ES-I3 (cell line): ENCODE measurements around the gene NELFE.
"Not testable (repeated sequence)": the region's sequence is repeated elsewhere in the genome, so short reads cannot be mapped to it uniquely, and the experiment has no call there.

Experiments used
- H3K36me3 ChIP-seq: 2 replicates; pipeline ENCODE4 v1.6.1; 2013; ENCODE audit warnings: mild to moderate bottlenecking, low read length, control low read depth, moderate library complexity; ENCODE audit not compliant: insufficient read depth
- H3K4me1 ChIP-seq: 2 replicates; pipeline ENCODE4 v1.6.1; 2013; ENCODE audit warnings: mild to moderate bottlenecking, control low read depth, low read length; ENCODE audit not compliant: insufficient read depth
- H3K9ac ChIP-seq: 2 replicates; pipeline ENCODE4 v1.6.1; 2013; ENCODE audit warnings: low read depth, mild to moderate bottlenecking, low read length, moderate library complexity
- H3K9me3 ChIP-seq: 2 replicates; pipeline ENCODE4 v1.6.1; 2013; ENCODE audit warnings: mild to moderate bottlenecking, low read length, moderate library complexity; ENCODE audit not compliant: control insufficient read depth, insufficient read depth

Gene NELFE

DNA sequence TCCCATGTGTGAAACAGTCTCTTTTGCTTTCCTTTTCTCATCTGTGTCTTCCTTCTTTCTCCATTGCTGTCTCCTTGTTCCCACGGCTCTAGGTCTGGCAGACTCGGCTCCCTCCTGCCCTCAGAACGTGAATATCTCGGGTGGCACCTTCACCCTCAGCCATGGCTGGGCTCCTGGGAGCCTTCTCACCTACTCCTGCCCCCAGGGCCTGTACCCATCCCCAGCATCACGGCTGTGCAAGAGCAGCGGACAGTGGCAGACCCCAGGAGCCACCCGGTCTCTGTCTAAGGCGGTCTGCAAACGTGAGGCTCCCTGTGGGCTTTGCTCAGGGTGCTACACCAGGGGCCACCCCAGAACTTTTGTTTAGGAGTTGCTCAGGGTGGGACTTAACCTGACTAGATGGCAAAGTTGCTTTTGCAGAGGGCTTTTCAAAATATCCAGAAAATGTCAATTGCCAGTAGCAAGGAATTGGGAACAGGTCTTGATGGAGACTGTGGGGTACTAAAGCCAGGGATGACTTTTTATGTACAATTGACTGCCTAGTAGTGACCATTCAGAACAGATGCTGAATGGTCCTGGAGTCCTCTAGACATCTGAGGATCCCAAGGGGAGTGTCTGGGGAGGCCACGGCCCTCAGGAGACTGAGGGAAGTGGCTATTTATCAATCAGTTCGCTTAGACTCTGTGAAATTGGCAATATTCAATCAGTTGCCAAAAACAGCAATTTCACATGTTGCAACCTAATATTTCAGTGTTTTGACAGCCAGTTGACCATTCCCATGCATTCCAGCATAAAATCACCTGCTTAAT lies 30.7 kb downstream of the NELFE start:
- H3K4me1 ChIP-seq = no peaks in the 10 kb centered on the region
- H3K9ac ChIP-seq = no peak overlapping the region
- H3K36me3 ChIP-seq = no peaks in the 10 kb centered on the region
- no peaks in the 10 kb centered on the region for H3K9me3 ChIP-seq

DNA sequence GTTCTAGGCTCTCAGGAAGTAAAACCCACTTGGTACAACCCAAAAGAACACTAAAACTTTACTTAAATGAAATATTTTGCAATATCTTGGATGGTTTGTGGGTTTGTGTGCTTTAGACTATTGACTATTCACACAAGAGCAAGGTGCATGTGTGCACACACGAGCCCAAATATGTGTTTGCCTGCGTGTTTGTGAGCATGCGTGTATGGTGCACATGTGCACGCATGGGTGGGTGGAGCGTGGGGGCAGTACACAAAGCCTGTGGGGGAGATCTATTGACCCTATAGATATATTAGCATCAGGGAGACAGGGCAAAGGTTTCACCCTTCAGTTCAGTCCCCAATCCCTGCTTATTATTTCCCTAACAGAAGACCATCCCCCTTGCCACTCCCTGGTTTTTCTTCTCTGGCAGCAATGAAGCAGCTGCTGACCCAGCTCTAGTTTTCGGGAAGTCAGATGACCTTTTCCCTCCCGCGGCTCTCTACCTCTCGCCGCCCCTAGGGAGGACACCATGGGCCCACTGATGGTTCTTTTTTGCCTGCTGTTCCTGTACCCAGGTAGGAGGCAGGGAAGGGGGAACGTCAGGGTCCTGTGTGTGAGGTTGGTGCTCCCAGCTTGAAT lies 31.4 kb downstream of the NELFE start, which contains the start of gene C2:
Gene C2 (plus strand): TSS at position 476 of the 621 bp plus-strand sequence. CDS start 36 bp downstream, at position 512.
- no peaks in the 10 kb centered on the region for H3K9me3 ChIP-seq
- no peak within 1 kb of the TSS for H3K9ac ChIP-seq
- no peaks in the 10 kb centered on the region for H3K36me3 ChIP-seq
- no peaks in the 10 kb centered on the region for H3K4me1 ChIP-seq

DNA sequence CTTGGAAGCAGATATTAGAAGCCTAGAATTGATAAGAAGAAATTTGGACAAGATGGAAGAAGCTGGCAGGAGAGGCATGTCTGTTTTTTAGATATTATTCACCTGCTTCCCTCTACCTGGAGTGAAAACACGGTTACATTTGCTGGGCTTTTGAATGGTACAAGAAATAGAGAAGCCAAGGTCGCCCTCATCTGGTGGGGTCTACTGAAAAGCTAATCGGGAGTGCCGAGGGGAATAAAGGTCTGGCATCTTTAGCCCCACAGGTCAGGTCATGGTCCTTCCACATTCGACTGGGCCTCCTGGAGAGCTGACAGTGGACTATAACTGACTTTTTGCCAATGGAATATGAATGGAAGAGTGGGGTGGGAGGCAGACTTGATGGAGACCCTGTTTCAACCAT lies 35.8 kb downstream of the NELFE start:
- H3K36me3 ChIP-seq = no peaks in the 10 kb centered on the region
- H3K9ac ChIP-seq = no peak overlapping the region
- H3K9me3 ChIP-seq = no peaks in the 10 kb centered on the region
- H3K4me1 ChIP-seq = no peaks in the 10 kb centered on the region

DNA sequence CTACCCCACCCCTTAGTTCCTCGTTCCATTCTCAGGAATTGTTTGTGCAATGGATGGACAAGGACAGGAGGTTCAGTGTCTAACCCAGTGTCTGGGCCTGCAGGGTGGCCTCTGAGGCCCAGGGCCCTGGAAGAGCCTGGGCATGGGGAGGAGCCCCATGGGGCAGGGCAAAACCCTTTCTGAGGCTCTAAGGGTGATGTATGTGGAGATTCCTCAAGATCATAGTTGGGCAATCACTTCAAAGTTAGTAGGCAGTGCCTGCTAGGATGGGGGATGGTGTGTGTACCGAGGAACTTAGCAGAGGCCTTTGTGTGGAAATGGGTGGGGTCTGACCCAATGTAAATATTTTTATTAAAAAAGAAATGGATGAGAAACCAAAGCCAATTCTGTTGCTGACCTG lies 38.0 kb downstream of the NELFE start:
- Histone ChIP-seq H3K9ac (no peak overlapping the region), H3K9me3 (no peaks in the 10 kb centered on the region), H3K4me1 (no peaks in the 10 kb centered on the region), H3K36me3 (no peaks in the 10 kb centered on the region)

DNA sequence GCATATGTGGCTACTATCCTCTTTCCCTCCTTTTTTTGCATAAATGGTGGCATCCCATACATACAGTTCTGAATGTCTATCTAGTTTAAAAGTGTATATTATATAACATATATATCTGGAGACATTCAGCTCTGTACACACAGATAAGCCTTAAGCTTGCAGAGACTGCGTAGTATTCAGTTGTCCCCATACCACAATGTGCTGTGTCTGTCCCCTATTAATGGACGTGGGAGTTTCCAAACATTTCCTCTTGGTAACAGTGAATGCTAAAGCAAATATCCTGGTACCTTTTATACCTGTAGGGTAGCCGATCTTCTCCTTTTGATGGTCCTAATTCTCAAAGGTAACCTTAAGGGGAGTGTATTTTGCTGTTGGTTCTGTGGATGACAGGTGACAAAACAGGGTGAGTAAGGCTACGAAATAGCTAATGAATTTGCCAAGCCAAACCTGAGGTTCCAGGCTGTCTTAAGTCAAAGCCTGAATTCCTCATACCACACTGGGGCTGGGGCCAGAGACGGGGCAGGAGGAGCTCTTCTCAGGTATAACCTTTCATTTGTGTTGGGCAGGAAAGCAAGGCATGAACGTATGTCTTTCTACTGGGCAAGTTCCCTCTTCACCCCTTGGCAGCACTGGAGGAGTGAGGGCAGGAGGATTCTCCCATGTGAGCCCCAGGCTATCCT lies 39.0 kb downstream of the NELFE start:
- Histone ChIP-seq H3K4me1 (no peaks in the 10 kb centered on the region), H3K9ac (no peak overlapping the region), H3K9me3 (no peaks in the 10 kb centered on the region), H3K36me3 (no peaks in the 10 kb centered on the region)

DNA sequence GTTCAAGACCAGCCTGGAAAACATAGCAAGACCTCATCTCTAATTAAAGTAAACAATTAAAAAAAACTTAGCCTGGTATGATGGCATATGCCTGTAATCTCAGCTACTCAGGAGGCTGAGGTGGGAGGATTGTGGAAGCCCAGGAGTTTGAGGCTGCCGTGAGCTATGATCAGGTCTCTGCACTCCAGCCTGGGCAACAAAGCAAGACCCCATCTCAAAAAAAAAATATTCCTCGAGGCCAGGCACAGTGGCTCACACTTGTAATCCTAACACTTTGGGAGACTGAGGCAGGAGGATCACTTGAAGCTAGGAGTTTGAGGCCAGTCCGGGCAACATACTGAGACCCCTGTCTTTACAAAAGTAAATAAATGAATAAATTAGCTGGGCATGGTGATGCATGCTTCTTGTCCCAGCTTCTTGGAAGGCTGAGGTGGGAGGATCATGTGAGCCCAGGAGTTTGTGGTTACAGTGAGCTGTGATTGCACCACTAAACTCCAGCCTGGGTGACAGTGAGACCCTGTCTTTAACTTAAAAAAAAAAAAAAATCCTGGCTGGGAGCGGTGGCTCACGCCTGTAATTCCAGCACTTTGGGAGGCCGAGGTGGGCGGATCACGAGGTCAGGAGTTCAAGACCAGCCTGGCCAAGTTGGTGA lies 40.6 kb downstream of the NELFE start:
- Histone ChIP-seq H3K4me1 (no peaks in the 10 kb centered on the region), H3K9me3 (no peaks in the 10 kb centered on the region), H3K36me3 (no peaks in the 10 kb centered on the region), H3K9ac (no peak overlapping the region)

DNA sequence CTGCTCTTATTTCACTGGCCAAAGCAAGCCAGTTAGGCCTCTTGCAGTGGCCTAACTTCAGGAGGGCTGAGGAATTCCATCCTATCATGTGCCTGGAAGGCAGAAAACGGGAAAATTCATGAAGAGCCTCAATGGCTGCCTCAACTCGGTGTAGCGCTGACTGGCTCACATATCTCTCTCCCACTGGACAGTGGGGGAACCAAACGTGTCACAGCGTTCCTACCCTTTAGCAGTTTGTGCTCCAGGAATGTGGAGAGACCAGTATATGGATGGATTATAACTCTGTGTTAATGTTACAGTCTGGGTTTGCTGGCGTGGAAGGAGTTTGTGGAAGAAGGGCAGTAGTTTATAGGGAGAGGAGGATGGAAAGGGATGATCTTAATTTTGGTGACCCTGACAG lies 43.0 kb downstream of the NELFE start:
- Histone ChIP-seq H3K9me3 (no peaks in the 10 kb centered on the region), H3K36me3 (no peaks in the 10 kb centered on the region), H3K4me1 (no peaks in the 10 kb centered on the region), H3K9ac (no peak overlapping the region)

DNA sequence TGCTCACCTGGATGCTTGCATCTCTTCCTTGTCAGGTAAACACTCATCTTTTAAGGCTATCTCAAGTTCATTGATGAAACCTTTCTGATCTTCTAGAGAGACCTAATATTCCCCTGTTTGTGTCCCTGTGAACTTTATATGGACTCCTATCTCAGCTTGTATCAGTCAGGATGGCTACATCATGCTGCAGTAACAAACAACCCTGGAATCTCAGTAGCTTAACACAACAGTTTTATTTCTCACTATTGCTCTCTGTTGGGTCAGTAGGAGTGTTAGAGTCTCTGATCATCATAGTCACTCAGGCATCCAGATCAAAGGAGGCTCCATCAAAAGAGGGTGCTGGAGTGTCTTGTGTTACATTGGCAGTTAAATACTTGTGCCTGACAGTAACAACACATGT lies 43.4 kb downstream of the NELFE start:
- no peak overlapping the region for H3K9ac ChIP-seq
- no peaks in the 10 kb centered on the region for H3K4me1 ChIP-seq
- no peaks in the 10 kb centered on the region for H3K36me3 ChIP-seq
- no peaks in the 10 kb centered on the region for H3K9me3 ChIP-seq

DNA sequence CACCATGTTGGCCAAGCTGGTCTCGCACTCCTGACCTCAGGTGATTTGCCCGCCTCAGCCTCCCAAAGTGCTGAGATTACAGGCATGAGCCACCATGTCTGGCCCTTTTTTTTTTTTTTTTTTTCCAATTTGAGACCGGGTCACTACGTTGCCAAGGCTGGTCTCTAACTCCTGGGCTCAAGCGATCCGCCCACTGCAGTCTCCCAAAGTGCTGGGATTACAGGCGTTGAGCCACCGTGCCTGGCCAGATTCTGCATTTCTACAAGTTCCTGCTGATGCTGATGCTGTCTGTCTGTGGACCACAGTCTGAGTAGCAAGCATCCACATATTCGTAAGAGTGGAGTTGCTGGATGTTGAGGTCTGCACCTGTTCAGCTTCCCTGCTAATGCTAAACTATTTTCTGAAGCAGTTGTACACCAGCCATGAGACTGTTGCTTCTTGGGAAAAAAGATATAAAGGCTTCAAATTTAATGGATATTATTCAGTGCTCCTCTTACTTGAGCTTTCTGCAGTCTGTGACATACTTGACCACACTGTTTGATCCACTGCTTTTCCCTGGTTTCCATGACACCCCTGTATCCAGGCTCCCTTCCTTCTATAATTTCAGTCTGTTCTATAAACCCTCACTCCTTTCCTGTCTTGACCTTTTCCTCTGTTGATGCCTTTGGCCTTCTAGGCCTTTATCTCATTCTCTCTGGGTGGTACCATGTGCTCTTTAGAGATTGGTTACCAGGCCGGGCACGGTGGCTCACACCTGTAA lies 46.8 kb downstream of the NELFE start:
- no peaks in the 10 kb centered on the region for H3K9me3 ChIP-seq

DNA sequence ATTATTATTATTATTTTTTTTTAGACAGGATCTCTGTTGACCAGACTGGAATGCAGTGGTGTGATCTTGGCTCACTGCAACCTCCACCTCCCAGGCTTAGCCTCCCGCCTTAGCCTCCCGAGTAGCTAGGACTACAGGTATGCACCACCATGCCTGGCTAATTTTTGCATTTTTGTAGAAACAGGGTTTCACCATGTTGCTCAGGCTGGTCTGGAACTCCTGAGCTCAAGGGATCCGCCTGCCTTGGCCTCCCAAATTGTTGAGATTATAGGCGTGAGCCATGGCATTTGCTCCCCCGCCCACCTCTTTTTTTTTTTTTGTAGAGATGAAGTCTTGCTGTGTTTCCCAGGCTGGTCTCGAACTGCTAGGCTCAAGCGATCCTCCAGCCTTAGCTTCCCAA lies 49.5 kb downstream of the NELFE start:
- H3K9me3 ChIP-seq, H3K36me3 ChIP-seq, H3K4me1 ChIP-seq, H3K9ac ChIP-seq: not testable (repeated sequence)

More for the DNA sequence above, 46.8 kb downstream of the NELFE start:
- Histone ChIP-seq H3K4me1 (no peaks in the 10 kb centered on the region), H3K36me3 (no peaks in the 10 kb centered on the region), H3K9ac (no peak overlapping the region)

DNA sequence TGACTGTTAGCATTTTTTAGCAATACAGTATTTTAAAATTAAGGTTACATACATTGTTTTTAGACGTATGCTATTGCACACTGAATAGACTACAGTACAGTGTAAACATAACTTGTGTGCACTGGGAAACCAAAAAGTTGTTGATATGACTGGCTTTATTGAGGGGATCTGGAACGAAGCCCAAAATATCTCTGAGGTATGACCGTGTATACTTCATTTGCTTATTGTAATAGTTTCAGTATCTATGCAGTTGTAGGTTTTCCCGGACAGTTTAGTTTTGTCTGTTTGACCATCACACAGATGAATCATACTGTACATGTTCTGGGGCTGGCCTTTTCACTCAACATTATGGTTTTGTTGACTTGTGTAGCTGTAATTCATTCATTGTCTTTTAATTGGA lies 50.0 kb downstream of the NELFE start:
- Histone ChIP-seq H3K36me3 (no peaks in the 10 kb centered on the region), H3K9ac (no peak overlapping the region), H3K4me1 (peaks cover 9% of the 10 kb centered on the region; the same call in 1 of the 2 replicates), H3K9me3 (no peaks in the 10 kb centered on the region)

DNA sequence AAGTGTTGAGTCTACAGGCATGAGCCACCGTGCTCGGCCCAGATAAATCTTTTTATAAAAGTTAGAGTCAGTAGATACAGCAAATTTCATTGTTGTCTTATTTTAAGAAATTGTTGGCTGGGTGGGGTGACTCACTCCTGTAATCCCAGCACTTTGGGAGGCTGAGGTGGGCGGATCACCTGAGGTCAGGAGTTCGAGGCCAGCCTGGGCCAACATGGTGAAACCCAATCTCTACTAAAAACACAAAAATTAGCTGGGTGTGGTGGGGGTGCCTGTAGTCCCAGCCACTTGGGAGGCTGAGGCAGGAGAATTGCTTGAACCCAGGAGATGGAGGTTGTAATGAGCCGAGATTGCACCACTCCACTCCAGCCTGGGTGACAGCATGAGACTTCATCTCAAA lies 50.5 kb downstream of the NELFE start:
- not testable (repeated sequence) for H3K36me3 ChIP-seq, H3K4me1 ChIP-seq, H3K9me3 ChIP-seq, H3K9ac ChIP-seq

DNA sequence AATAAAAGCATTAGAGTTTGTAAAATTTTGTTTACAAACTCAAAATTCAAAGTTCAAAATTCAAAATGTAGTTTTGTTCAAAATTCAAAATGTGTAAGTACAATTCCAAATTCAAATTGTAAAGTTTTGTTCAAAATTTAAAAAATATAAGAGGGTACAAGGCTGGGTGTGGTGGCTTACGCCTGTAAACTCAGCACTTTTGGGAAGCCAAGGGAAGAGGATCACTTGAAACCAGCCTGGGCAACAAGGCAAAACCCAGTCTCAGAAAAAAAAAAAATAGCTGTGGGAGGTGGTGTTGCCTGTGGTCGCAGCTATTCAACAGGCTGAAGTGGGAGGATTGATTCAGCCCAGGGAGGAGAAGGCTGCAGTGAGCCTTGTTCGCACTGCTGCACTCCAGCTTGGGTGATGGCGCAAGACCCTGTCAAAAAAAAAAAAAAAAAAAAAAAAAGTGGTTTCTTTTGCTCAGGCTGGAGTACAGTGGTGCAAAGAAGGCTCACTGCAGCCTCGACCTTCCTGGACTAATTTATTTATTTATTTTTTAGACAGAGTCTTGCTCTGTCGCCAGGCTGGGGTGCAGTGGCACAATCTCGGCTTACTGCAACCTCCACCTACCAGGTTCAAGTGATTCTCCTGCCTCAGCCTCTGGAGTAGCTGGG lies 51.5 kb downstream of the NELFE start:
- Histone ChIP-seq H3K36me3 (no peaks in the 10 kb centered on the region), H3K9me3 (no peaks in the 10 kb centered on the region), H3K4me1 (peaks cover 9% of the 10 kb centered on the region; the same call in 1 of the 2 replicates), H3K9ac (no peak overlapping the region)
